Measurements from ENCODE around the gene AREG.

DNA sequence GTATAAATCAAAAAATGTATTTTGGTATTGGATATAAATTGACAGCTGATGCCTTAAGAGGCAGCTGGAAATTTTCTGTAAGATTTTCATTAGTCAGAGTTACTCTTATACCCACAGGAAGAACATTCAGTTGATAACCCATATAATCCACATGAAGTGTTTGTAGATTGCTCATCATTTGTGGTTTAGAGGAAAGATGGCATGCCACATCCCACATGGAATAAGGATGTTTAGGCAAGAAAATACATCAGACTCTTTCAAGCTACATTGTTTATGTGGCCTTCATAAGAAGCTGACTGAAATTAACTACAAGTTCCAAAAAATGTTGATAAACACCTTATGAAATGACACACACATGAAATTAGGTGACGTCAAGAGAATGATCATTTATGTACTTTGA is 56.6 kb downstream of the AREG start:
- TF ChIP-seq POLR2A (IDR thresholded peaks at IDR 0.05) (no peak), EP300 (IDR thresholded peaks at IDR 0.05) (no peak)
- TF ChIP-seq, protein P1, sequence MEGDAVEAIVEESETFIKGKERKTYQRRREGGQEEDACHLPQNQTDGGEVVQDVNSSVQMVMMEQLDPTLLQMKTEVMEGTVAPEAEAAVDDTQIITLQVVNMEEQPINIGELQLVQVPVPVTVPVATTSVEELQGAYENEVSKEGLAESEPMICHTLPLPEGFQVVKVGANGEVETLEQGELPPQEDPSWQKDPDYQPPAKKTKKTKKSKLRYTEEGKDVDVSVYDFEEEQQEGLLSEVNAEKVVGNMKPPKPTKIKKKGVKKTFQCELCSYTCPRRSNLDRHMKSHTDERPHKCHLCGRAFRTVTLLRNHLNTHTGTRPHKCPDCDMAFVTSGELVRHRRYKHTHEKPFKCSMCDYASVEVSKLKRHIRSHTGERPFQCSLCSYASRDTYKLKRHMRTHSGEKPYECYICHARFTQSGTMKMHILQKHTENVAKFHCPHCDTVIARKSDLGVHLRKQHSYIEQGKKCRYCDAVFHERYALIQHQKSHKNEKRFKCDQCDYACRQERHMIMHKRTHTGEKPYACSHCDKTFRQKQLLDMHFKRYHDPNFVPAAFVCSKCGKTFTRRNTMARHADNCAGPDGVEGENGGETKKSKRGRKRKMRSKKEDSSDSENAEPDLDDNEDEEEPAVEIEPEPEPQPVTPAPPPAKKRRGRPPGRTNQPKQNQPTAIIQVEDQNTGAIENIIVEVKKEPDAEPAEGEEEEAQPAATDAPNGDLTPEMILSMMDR (IDR thresholded peaks at IDR 0.05), result no peak
